ENCODE results near the gene OPN1LW.
A peak's percentile ranks its signal among the peaks of the same experiment; 100 is the strongest.
"Not testable (repeated sequence)": the region's sequence is repeated elsewhere in the genome, so short reads cannot be mapped to it uniquely, and the experiment has no call there.

The OPN1LW gene
- 0 reads per million in 4 donors for total RNA-seq

DNA sequence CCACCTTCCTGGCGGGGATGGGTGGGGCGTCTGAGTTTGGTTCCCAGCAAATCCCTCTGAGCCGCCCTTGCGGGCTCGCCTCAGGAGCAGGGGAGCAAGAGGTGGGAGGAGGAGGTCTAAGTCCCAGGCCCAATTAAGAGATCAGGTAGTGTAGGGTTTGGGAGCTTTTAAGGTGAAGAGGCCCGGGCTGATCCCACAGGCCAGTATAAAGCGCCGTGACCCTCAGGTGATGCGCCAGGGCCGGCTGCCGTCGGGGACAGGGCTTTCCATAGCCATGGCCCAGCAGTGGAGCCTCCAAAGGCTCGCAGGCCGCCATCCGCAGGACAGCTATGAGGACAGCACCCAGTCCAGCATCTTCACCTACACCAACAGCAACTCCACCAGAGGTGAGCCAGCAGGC lies at the start of gene OPN1LW:
TSS of gene OPN1LW (plus strand) at position 234 of the 400 bp plus-strand sequence. CDS start at position 275, 41 bp downstream.
- DNase-seq = not testable (repeated sequence)

DNA sequence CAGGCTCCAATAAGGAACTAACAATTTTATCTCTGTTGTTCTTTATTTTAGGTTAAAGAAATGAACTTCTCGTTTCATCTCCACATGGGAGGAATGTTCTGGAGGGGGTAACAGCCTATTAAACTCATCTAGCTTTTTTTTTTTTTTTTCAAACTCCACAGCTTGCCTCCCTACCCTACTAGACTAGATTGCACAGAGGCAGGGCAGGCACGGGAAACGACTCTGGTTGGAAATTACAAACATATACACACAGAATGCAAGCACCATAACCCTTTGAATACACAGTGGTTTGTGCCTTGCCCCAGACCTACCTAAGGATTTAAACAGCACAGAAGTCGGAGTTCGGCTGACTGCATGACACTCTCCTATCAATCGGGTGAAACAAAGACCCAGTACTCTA lies 49.2 kb upstream of the OPN1LW start:
- DNase-seq = no peak

DNA sequence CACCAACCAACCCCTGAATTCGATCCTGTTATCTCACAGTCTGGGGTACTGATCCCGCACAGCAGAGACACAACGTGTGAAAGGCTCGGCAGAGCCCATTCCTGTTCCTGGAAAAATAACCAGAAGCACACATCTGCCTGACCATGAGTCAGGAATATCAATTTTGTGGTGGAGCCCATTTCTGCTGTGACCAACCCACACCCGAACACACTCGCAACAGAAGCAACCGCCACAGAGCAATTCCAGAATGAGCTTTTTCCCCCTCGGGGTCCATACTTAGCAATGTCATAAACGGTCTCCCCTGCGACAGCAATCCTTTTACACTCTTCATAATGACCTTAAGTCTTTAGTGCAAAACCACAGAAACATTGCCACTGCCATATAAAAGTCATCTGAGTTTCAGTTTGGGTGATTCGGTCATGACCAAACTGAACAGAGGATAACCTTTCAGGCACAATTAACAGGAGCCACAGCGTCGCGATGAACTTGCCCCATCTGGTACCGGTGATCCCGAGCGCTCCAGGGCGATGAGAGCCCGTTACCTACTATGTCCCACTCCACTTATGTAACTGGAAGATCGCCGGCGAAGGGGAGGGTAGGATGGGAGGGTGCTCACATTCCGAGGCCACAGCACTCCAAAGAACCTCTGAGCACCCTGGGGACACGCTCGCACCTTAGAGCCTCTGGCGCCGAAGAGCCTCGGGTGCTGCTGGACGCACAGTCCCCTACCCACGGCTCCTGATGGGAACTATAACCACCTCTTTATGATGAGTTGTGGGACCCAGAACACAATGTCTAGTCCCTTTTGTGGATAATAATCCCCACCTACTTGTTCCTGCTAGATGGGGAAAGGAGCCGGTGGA lies 47.7 kb upstream of the OPN1LW start:
- peak in 1 of 5 donors; percentile 32 for DNase-seq

DNA sequence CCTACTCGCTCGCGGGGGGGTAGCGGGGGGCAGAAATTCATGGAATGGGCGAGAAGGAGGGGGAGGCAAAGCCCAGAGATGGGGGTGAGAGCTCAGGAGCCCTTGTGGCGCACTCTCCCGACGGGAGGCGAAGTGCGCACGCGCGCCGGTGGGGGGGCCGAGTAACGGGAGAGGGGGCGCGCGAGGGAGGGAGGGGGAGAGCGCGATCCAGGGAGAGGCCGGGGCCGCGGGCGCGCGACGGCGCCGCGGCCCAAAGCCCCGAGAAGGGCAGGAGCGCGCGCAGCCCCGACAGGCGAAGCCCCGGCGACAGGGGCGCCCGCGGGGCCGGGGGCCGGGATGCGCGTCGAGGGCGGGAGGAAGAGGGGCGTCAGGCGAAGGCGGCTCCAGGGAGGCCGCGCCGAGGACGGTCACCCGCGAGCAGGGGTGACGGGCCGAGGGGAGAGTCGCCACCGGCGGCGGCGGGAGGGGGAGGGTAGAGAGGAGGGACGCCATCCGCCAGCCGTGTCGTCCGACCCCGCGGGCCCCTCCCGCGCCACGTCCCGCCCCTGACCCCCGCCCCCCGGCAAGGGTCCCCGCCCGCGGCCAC lies 46.9 kb upstream of the OPN1LW start:
- peak; percentile 56 to 69 (median 59) for DNase-seq

DNA sequence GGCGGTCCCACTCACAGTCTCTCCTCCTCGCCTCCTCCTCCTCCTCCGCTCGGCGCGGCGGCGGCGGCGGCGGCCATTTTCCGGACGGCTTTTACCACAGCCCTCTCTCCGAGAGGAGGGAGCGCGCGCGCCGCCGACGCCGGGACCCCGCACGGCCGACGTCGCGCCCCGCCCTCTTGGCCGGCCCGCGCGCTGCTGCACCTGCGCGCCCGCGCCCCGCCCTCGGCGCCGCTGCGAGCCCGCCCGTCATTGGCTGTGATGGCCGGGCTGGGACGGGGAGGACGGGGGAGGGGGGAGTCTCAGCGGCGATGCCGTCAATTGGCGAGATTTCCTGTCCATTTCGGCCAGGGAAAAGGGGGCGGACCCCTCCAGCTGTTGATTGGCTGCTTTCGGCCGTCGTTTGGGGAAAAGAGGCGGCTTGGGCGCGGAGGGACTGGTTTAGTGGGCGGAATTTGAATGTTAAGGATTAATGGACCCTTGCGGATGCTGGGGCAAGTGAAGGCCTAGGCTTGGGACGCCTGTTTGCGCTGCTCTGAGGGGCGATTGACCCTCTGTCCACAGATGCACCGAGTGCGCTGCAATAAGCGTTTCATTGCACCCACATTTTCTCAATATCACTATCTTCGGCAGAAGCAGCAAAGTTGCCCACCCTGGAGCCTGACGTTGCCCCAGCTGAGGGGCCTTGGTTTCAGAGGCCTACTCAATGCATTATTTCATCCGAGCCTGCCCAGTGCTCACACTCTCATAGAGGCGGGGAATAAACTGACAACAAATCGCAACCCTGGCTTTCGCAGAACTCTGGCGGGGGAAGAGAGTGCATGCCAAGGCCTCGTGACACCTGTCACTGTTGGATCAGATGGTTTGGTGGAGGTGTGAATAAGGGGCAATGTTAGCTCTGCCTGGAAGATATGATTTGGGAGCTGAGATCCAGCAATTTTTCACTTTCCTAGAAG lies 46.2 kb upstream of the OPN1LW start, which contains the start of gene MECP2:
TSS of gene MECP2 (minus strand) at position 129 of the 953 bp plus-strand sequence.
- DNase-seq = peak; percentile 75 to 92 (median 77)

DNA sequence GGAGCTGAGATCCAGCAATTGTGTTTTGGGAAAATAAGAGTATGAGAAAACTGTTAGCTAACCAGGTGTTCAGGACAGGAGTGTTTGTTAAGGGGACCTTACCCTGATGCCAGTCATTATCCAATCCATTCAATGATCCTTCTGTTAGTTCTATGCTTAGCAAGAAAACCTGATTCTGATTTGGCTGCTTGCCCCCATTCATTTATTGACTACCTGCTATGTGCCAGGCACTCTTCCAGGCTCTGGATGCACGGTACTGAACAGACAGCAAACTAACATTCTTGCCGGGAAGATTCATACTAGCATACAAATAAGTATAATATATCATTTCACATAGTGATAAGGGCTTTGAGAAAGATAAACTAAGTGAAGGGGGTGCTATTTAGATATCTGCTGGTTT lies 45.5 kb upstream of the OPN1LW start:
- no peak for DNase-seq

DNA sequence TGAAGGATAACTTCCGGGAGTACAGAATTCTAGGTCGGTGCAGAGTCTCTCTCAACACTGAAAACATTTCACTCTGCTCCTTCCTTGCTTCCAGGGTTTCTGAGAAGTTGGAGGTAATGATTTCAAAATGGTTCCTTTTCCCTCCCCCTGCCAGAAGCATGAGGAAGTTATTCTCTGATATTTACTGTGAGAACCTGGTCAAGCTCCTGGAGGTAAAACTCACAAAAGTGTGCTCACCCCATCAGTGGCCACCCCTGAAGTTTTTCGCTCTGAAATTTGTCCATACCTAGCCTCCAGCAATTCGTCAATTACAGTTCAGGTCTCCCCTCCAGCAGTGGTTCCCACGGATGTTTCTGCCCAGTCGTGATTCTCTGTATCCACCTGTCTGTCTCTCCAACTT lies 30.3 kb upstream of the OPN1LW start:
- DNase-seq = no peak

DNA sequence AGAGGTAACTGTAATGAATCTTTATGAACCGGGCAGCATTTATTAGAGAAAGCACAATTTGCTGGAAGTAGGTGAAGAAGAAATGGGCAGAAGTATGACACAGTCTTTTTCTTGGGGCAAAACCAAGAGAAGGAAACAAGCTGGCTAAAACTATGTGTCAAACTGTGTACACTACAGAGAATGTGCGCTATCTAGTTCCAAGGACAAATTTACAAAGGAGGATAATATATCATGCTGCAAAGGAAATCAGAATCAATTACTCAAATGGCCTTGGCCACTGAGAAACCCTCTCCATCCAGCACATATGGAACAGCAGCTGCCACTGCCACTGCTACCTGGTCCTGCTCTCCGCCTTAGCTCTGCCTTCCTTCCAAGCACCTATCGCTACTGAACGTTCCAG lies 29.4 kb upstream of the OPN1LW start:
- no peak for DNase-seq

DNA sequence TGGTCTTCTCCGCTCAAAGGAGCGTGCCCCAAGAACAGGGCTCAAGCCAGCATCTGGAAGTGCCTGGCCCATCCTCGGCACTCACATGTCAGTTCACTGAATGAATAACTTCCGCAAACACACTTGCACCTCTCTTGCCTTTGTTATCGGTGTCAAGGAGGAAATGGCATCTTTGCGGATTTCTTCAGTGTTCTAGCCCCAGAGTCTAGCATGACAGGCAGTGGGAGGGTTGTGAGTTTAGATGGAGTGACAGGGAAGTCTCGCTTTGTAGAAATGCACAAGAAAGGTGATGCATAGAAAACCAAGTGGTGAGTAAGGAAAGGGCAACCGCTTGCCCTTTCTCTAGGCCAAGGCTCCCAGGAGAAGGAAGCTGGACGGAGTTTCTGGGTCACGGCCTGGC lies 29.0 kb upstream of the OPN1LW start:
- no peak for DNase-seq

DNA sequence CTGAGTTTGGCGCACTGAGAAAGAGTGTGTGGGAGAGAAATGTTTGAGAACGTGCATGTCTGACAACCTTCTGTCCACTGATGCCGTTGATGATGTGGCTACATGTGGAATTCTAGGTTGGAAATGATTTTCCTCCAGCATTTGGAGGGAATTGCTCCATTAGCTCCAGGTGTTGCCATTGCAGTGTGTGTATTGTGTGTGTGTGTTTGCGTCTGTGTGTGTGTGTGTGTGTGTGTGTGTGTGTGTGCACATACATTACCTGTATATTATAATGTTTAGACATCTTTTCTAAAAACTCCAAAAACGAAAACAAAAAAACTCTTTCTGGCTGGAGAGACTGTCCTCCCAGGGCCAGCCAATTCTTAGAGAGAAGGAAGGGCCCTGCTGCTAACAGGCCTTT lies 28.3 kb upstream of the OPN1LW start:
- DNase-seq = no peak

DNA sequence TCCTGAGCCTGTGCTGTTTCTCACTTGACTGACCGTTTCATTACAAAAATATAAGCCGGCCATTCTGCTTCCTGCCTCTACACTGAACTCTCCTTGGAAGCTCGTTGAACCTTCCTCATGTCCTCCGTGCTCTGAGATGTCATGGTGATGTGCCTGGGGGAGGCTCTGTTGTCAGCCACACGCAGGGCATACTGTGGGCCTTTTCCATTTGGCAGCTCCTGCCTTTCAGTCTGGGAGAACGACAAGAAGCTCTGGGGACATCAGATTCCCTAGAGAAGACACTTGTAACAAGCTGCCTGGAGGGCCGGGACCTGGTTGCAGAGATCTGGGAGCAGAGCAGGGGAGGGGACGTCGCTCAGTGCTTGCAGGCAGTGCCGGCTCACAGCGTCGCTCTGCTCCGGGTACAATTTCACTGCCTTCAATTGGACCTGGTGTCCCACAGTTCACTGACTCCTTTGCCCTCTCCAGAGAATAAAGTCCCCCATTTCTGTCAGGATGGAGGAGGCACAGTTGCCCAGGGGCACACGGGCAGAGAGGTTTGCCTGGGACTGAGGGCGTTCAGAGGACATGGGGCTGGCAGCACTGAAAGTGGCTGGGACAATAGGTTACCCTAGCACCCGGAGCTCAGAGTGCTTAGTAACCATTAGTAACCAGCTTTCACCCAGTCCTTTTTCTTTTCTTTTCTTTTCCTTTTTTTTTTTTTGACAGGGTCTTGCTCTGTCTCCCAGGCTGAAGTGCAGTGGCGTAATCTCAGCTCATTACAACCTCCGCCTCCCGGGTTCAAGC lies 27.4 kb upstream of the OPN1LW start:
- DNase-seq = no peak

DNA sequence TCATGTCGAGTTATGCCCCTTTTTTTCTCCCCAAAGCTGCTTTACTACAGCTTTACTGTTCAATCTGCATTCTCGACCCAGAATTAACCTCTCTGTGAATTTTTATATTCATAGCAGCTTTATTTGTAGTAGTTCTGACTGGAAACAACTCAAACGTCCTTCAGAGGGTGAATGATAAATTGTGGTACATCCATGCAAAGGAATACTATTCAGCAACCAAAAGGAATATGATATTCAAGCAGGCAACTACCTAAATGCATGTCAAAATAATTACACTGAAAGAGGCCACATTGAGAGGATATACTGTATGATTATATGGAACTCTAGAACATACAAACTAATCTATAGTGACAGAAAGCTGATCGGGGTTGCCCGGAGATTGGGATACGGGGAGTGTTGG lies 26.5 kb upstream of the OPN1LW start:
- no peak for DNase-seq

DNA sequence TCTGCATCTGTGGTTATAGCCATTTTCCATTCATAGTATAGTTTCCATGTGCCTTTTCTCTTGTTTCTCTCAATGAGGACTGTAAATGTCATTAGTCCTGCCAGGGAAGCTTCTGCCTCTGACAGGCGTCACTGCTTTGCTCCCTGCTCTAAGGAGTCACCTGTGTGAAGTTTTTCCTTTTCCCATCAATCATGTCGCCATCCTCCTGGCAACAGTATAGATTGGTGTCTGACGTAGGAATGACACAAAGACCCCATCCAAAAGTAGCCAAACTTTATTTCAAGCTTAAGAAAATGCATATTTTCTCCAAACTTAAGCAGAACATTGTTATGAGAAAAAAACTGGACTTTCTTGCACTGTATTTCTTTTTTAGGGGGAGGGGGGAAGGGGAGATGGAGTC lies 23.5 kb upstream of the OPN1LW start:
- DNase-seq = no peak

DNA sequence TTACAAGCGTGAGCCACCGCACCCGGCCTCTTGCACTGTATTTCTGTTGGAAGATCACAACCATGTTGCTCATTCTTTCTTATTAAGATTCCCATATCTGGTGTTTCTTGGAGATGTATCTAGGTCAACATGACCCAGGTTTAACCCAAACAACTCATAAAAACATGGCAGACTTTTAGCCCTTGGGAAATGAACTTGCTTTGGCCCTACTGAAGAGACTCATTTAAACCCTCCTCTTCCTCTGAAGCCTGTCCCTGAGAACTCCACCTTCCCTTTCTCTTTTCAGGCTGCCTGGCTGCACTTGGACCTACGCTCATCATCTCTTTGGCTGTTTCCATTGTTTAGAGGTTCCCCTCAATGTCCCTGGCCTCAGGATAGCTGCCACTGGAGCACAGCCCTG lies 22.8 kb upstream of the OPN1LW start:
- no peak for DNase-seq

DNA sequence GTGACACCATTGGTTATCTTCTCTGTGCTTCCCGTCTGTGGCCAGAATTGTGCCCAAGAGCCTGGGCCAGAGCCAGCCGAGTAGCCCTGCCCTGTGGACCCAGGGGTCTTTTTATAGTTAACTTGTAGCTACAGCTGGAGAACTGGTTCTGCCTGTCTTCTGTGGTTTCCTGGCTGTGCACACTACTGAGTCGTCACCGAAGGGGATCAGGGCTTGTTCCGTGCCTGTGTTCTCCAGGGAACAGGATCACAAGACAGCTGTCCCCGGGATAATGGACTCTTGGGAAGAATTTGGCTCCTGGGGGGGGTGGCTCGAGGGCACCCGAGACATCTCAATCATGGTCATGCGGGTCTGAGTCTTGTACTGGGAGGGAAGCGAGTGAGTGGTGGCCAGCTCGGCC lies 22.1 kb upstream of the OPN1LW start:
- DNase-seq = no peak

DNA sequence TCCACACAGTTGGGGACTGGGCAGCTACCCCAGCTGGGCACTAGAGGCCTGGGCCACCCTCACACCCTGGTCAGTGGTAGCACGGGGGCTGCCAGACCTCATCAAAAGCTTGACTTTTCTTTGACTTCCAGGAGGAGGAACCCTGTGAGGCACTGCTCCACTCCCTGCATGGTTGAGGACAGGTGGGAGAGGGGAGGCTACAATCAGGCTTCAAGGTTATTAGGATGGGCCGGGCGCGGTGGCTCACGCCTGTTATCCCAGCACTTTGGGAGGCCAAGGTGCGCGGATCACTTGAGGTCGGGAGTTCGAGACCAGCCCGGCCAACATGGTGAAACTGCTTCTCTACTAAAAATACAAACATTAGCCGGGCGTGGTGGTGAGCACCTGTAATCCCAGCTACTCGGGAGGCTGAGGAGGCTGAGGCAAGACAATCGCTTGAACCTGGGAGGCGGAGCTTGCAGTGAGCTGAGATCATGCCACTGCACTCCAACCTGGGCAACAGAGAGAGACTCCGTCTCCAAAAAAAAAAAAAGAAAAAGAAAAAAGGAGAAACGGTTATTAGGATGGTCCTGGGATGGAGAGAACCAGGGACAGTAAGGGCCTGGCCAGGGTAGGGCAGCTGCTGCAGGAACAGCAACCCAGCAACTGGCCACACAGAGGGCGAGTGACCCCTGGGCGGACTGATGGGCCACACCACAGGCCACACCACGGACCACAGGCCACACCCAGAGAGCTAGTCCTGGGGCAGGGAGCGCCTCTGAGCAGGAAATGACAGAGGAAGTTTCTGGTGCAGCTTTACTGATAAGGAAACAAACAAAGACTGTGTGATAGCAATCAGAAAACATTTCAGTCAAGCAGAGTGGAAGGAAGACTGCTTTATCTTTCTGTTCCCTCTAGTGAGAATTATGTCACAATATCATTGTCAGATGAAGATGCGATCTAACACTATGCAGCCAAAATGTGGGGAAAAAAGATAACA lies 20.5 kb upstream of the OPN1LW start:
- DNase-seq = peak in 4 of 5 donors; percentile 19 to 63 (median 21)

DNA sequence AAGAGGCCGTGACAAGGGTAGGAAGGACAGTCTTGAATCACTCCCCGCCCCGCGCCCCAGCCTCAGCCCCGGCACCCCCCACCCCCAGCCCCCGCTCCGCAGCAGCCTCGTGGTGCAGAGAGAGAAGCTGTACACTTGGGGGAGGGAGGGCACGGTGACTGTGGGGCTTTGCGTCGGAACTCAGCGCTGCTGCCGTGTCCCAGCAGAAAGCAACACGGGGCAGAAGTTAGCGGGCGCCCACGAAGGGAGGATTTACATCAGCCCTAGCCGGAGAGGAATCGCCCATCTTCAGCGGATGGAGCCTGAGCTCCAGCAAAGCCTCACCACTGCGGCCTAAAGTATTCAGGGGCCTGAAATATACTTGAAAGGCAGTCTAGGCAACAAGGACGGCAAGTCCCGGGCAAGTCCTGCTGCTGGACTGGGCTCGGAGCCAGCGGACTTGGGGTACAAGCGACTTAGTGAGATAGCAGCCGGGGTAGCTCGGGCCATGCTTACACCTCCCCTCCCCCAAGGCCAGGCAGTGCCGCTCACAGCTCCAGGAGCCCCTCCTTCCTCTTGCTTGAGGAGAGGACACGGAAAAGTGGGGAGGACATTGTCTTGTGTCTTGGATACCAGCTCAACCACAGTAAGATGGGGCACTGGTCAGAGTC lies 18.5 kb upstream of the OPN1LW start:
- DNase-seq = no peak

DNA sequence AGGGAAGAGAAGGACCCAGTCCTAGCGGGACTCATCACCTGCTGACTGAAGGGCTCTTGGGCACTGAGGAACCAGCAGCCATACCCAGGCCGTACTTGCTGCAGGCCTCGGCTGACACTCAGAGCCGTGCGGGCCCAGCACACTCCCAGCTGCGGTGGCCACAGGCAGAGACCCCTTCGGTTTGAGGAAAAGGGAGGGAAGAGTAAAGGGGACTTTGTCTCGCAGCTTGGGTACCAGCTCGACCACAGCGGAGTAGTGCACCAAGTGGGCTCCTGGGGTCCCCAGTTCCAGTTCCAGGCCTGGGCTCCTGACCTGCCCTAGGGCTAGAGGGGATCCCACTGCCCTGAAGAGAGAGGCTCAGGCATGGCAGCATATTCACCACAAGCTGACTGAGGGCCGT lies 17.9 kb upstream of the OPN1LW start:
- DNase-seq = no peak

DNA sequence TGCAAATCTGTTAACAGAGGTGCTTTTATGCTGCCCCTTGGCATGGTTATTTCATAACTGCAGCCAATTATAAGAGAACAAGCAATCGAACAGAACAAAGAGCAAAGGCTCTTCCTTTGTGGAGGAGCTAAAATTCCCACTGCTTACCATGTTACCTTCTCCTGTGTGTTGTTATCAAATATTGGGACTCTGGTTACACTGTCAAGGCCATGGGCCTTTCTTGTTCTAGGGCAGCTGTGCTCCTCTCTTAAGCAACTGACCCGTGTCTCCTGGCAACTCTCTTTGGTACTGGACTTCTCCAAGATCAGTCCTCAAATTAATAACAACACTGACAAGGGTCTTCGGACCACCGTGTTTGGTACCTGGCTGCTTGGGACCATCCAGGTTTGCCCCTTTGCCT lies 12.1 kb upstream of the OPN1LW start:
- DNase-seq = no peak

DNA sequence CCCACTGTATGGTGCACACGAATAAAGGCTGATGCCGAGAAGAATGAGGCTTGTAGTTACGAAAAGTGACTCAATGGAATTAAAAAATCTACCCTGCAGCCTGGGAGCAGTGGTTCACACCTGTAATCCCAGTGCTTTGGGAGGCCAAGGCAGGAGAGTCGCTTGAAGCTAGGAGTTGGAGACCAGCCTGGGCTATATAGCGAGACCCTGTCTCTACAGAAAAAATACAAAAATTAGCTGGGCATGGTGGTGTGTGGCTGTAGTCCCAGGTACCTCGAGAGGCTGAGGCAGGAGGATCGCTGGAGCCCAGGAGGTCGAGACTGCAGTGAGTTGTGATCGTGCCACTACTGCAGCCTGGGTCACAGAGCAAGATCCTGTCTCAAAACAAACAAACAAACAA lies 11.7 kb upstream of the OPN1LW start:
- no peak for DNase-seq
